Left ventricle myocardium inferior (tissue), 1 donor: ENCODE measurements around the gene DHX8. TPM values are rescaled to one million over a fixed set of nuclear protein-coding genes. Genes with fewer than 3 reads are reported as not detected.
A peak's percentile ranks its signal among the peaks of the same experiment; 100 is the strongest.

Source experiments
- DNase-seq: peaks from one replicate; pipeline ENCODE4 v3.0.0-alpha.2; 2020
- H3K27ac ChIP-seq: fragments of 200-600 bp; replicated peaks from 2 replicates; pipeline ENCODE4 v1.8.0; 2021
- H3K27me3 ChIP-seq: fragments of 200-600 bp; 2 replicates; pipeline ENCODE4 v1.8.0; 2021; ENCODE audit warnings: low read depth
- H3K36me3 ChIP-seq: fragments of 200-600 bp; 2 replicates; pipeline ENCODE4 v1.8.0; 2021
- H3K4me1 ChIP-seq: fragments of 200-600 bp; 2 replicates; pipeline ENCODE4 v1.8.0; 2021
- H3K4me3 ChIP-seq: fragments of 200-600 bp; 2 replicates; pipeline ENCODE4 v1.8.0; 2021; ENCODE audit warnings: mild to moderate bottlenecking, moderate library complexity
- H3K9me3 ChIP-seq: fragments of 200-600 bp; replicated peaks from 2 replicates; pipeline ENCODE4 v1.8.0; 2021
- intact Hi-C: fragments of 100-400 bp; cut with micrococcal nuclease; formaldehyde crosslinking; loops from one replicate; pipeline ENCODE4 v1.11.0; 2022
- total RNA-seq: library from RNA; stranded (reverse); fragmentation: NEBNext Ultra II Directional; extraction: Animal tissue kit (Norgen Biotek cat#: 25700); gene quantifications from one replicate; pipeline ENCODE4 v1.2.1, GENCODE V29; 2021
- TF ChIP-seq, protein P1 (sequence below): fragments of 200-600 bp; IDR thresholded peaks from 2 replicates; pipeline ENCODE4 v1.8.0; 2021; ENCODE audit warnings: antibody characterized with exemption, mild to moderate bottlenecking, borderline replicate concordance
- donor health status: DM: no; HTN: yes; CAD: no; lungs with severe emphysema.

The DHX8 gene
- total RNA-seq, 1 donor from 2014 or later: 26.0 TPM

DNA sequence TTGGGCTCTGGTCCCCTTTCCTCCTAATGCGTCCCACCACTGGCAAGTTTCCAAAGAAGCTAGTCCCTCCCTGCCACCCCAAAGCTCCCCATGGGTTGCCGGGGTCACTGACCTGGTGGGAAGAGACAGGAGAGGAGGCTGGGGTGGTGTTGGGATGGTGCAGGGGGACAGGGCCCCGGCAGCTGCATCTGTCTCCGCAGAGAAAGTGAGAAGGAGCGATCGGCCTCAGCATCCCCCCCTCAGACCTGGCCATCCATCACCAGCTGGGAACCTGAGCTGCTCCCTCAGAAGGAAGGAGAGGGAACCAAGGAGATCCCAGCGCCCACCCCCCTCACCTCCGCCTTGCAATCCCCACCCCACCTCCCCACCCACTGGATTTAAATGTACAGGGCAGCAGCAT is 59.1 kb downstream of the DHX8 start:
- intact Hi-C loops: no loop called here
- TF ChIP-seq, protein P1, sequence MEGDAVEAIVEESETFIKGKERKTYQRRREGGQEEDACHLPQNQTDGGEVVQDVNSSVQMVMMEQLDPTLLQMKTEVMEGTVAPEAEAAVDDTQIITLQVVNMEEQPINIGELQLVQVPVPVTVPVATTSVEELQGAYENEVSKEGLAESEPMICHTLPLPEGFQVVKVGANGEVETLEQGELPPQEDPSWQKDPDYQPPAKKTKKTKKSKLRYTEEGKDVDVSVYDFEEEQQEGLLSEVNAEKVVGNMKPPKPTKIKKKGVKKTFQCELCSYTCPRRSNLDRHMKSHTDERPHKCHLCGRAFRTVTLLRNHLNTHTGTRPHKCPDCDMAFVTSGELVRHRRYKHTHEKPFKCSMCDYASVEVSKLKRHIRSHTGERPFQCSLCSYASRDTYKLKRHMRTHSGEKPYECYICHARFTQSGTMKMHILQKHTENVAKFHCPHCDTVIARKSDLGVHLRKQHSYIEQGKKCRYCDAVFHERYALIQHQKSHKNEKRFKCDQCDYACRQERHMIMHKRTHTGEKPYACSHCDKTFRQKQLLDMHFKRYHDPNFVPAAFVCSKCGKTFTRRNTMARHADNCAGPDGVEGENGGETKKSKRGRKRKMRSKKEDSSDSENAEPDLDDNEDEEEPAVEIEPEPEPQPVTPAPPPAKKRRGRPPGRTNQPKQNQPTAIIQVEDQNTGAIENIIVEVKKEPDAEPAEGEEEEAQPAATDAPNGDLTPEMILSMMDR: no peak
- no peaks in the 10 kb centered on the region for H3K9me3 ChIP-seq
- H3K4me3 ChIP-seq: no peak overlapping the region
- H3K36me3 ChIP-seq: no peaks in the 10 kb centered on the region
- no peak for DNase-seq
- peaks cover 19% of the 10 kb centered on the region for H3K27me3 ChIP-seq
- no peak overlapping the region for H3K27ac ChIP-seq
- peaks cover 44% of the 10 kb centered on the region for H3K4me1 ChIP-seq

DNA sequence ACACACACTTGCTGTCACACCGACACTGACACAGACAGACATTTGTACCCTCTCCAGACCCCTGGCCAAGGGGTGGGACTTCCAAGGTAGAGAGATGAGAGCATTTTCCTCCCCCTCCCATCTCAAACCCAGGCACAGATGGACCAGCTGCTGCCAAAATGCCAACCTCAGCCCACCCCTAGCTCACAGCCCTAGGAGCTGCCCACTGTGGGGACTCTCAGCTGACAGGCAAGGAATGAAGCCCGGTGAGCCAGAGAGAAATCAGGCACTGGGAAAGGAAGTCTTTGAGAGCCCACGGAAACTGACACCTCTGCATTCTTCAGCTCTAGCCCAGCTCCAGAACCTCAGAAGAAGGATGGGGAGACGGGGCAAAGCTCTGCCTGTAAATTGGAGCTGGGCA is 59.5 kb downstream of the DHX8 start:
- intact Hi-C loops: no loop called here
- no peak for DNase-seq
- Histone ChIP-seq H3K4me3 (no peak overlapping the region), H3K4me1 (peaks cover 44% of the 10 kb centered on the region), H3K36me3 (no peaks in the 10 kb centered on the region), H3K27me3 (peaks cover 22% of the 10 kb centered on the region), H3K9me3 (no peaks in the 10 kb centered on the region), H3K27ac (no peak overlapping the region)
- TF ChIP-seq, protein P1: no peak

GRCh38 chr17:43543771-43544575 is 60.2 kb downstream of the DHX8 start:
- no peak overlapping the region for H3K27ac ChIP-seq
- H3K27me3 ChIP-seq: peaks cover 22% of the 10 kb centered on the region
- TF ChIP-seq, protein P1: no peak
- H3K4me1 ChIP-seq: peaks cover 44% of the 10 kb centered on the region
- intact Hi-C loops: no loop called here
- H3K9me3 ChIP-seq: no peaks in the 10 kb centered on the region
- no peak for DNase-seq
- no peak overlapping the region for H3K4me3 ChIP-seq
- H3K36me3 ChIP-seq: no peaks in the 10 kb centered on the region

GRCh38 chr17:43545383-43545632 is 61.5 kb downstream of the DHX8 start:
- no peaks in the 10 kb centered on the region for H3K9me3 ChIP-seq
- H3K27me3 ChIP-seq: peaks cover 22% of the 10 kb centered on the region
- DNase-seq: peak; percentile 29
- no peaks in the 10 kb centered on the region for H3K36me3 ChIP-seq
- H3K27ac ChIP-seq: no peak overlapping the region
- H3K4me1 ChIP-seq: peaks cover 44% of the 10 kb centered on the region
- TF ChIP-seq, protein P1: no peak
- intact Hi-C loops: no loop called here
- peak overlapping the region; percentile 77 for H3K4me3 ChIP-seq

GRCh38 chr17:43546319-43547188 is 62.8 kb downstream of the DHX8 start, which contains the start of gene ETV4:
ETV4 (minus strand) TSS chr17:43546340; CDS start chr17:43545617, 723 bp downstream.
- DNase-seq: peak; percentile 91
- H3K36me3 ChIP-seq: no peaks in the 10 kb centered on the region
- H3K9me3 ChIP-seq: no peaks in the 10 kb centered on the region
- intact Hi-C loops: no loop called here
- peaks cover 22% of the 10 kb centered on the region for H3K27me3 ChIP-seq
- TF ChIP-seq, protein P1: no peak
- peak within 1 kb of the TSS; percentile 40 for H3K27ac ChIP-seq
- peaks cover 34% of the 10 kb centered on the region for H3K4me1 ChIP-seq
- peak within 1 kb of the TSS; percentile 77 for H3K4me3 ChIP-seq
